CD4-positive, alpha-beta T cell treated with Interleukin-17A for 1 hour (primary cell): ENCODE results near the gene PRRC1.

Source experiments
- DNase-seq: peaks from one replicate; pipeline ENCODE4 v3.0.0-alpha.2; 2020

The PRRC1 gene

GRCh38 chr5:127582773-127583370 lies 65.4 kb downstream of the PRRC1 start:
- DNase-seq, result no peak

GRCh38 chr5:127583866-127584265 lies 66.4 kb downstream of the PRRC1 start:
- no peak for DNase-seq

GRCh38 chr5:127585661-127586060 lies 68.2 kb downstream of the PRRC1 start:
- DNase-seq, result no peak

GRCh38 chr5:127586066-127586770 lies 68.8 kb downstream of the PRRC1 start:
- no peak for DNase-seq

GRCh38 chr5:127586811-127587210 lies 69.4 kb downstream of the PRRC1 start:
- DNase-seq, result no peak

- DNase-seq, result no peak
Measured at GRCh38 chr5:127587246-127587917, 69.9 kb downstream of the PRRC1 start.

GRCh38 chr5:127588368-127588767 lies 70.9 kb downstream of the PRRC1 start:
- DNase-seq, result no peak

GRCh38 chr5:127589309-127590030 lies 72.0 kb downstream of the PRRC1 start:
- DNase-seq, result no peak

- no peak for DNase-seq
Measured at GRCh38 chr5:127590156-127590722, 72.8 kb downstream of the PRRC1 start.

GRCh38 chr5:127595484-127596368 lies 78.3 kb downstream of the PRRC1 start:
- no peak for DNase-seq

GRCh38 chr5:127596501-127596900 lies 79.1 kb downstream of the PRRC1 start:
- no peak for DNase-seq

- no peak for DNase-seq
Measured at GRCh38 chr5:127599320-127599719, 81.9 kb downstream of the PRRC1 start.

GRCh38 chr5:127599847-127600246 lies 82.4 kb downstream of the PRRC1 start:
- DNase-seq, result no peak

GRCh38 chr5:127601111-127601510 lies 83.7 kb downstream of the PRRC1 start:
- DNase-seq, result no peak

GRCh38 chr5:127601601-127602000 lies 84.2 kb downstream of the PRRC1 start:
- no peak for DNase-seq

GRCh38 chr5:127602481-127602880 lies 85.0 kb downstream of the PRRC1 start:
- no peak for DNase-seq

- DNase-seq, result no peak
Measured at GRCh38 chr5:127602896-127603844, 85.7 kb downstream of the PRRC1 start.
